ENCODE measurements around the gene PICALM.

- TF ChIP-seq, protein P1, sequence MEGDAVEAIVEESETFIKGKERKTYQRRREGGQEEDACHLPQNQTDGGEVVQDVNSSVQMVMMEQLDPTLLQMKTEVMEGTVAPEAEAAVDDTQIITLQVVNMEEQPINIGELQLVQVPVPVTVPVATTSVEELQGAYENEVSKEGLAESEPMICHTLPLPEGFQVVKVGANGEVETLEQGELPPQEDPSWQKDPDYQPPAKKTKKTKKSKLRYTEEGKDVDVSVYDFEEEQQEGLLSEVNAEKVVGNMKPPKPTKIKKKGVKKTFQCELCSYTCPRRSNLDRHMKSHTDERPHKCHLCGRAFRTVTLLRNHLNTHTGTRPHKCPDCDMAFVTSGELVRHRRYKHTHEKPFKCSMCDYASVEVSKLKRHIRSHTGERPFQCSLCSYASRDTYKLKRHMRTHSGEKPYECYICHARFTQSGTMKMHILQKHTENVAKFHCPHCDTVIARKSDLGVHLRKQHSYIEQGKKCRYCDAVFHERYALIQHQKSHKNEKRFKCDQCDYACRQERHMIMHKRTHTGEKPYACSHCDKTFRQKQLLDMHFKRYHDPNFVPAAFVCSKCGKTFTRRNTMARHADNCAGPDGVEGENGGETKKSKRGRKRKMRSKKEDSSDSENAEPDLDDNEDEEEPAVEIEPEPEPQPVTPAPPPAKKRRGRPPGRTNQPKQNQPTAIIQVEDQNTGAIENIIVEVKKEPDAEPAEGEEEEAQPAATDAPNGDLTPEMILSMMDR (IDR thresholded peaks at IDR 0.05; ENCODE audit: borderline replicate concordance, extremely low read depth, low read length, poor library complexity, severe bottlenecking): no peak
- no peak for TF ChIP-seq EZH2 (IDR thresholded peaks at IDR 0.05; ENCODE audit: borderline replicate concordance, low read depth, low read length, severe bottlenecking)
Measured at GRCh38 chr11:85934596-85935169, 134.2 kb downstream of the PICALM start.
